ENCODE results near the gene ST8SIA5.

- TF ChIP-seq, protein P1, sequence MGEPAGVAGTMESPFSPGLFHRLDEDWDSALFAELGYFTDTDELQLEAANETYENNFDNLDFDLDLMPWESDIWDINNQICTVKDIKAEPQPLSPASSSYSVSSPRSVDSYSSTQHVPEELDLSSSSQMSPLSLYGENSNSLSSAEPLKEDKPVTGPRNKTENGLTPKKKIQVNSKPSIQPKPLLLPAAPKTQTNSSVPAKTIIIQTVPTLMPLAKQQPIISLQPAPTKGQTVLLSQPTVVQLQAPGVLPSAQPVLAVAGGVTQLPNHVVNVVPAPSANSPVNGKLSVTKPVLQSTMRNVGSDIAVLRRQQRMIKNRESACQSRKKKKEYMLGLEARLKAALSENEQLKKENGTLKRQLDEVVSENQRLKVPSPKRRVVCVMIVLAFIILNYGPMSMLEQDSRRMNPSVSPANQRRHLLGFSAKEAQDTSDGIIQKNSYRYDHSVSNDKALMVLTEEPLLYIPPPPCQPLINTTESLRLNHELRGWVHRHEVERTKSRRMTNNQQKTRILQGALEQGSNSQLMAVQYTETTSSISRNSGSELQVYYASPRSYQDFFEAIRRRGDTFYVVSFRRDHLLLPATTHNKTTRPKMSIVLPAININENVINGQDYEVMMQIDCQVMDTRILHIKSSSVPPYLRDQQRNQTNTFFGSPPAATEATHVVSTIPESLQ (CRISPR knock-in tag; IDR thresholded peaks at IDR 0.05), result no peak
- TF ChIP-seq JUN (CRISPR knock-in tag; IDR thresholded peaks at IDR 0.05) (no peak), USF1 (CRISPR knock-in tag; IDR thresholded peaks at IDR 0.05) (no peak), PREB (CRISPR knock-in tag; IDR thresholded peaks at IDR 0.05; ENCODE audit: borderline replicate concordance) (no peak), ATF3 (CRISPR knock-in tag; conservative IDR thresholded peaks at IDR 0.05) (no peak), ESRRA (CRISPR knock-in tag; IDR thresholded peaks at IDR 0.05; ENCODE audit: borderline replicate concordance) (no peak)
- TF ChIP-seq, protein P2, sequence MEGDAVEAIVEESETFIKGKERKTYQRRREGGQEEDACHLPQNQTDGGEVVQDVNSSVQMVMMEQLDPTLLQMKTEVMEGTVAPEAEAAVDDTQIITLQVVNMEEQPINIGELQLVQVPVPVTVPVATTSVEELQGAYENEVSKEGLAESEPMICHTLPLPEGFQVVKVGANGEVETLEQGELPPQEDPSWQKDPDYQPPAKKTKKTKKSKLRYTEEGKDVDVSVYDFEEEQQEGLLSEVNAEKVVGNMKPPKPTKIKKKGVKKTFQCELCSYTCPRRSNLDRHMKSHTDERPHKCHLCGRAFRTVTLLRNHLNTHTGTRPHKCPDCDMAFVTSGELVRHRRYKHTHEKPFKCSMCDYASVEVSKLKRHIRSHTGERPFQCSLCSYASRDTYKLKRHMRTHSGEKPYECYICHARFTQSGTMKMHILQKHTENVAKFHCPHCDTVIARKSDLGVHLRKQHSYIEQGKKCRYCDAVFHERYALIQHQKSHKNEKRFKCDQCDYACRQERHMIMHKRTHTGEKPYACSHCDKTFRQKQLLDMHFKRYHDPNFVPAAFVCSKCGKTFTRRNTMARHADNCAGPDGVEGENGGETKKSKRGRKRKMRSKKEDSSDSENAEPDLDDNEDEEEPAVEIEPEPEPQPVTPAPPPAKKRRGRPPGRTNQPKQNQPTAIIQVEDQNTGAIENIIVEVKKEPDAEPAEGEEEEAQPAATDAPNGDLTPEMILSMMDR (IDR thresholded peaks at IDR 0.05), result no peak
- TF ChIP-seq, protein P3, sequence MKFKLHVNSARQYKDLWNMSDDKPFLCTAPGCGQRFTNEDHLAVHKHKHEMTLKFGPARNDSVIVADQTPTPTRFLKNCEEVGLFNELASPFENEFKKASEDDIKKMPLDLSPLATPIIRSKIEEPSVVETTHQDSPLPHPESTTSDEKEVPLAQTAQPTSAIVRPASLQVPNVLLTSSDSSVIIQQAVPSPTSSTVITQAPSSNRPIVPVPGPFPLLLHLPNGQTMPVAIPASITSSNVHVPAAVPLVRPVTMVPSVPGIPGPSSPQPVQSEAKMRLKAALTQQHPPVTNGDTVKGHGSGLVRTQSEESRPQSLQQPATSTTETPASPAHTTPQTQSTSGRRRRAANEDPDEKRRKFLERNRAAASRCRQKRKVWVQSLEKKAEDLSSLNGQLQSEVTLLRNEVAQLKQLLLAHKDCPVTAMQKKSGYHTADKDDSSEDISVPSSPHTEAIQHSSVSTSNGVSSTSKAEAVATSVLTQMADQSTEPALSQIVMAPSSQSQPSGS (CRISPR knock-in tag; IDR thresholded peaks at IDR 0.05; ENCODE audit: borderline replicate concordance, low read depth), result no peak
These were observed 67.9 kb downstream of the ST8SIA5 start for GRCh38 chr18:46688853-46689525.
